Prostate gland (tissue), 2 donors: ENCODE measurements around the gene LMF2.

Source experiments
- CTCF ChIP-seq, 4 experiments: fragments of 200-600 bp in 2 of 4; fragments of 450-650 bp in 2 of 4; sonication (generic) in 2 of 4; IDR thresholded peaks; 1 replicate in 3 of 4; 2 replicates in 1 of 4; pipeline ENCODE4 v1.5.1; 2016 to 2019; ENCODE audit warnings: antibody characterized with exemption in 4 of 4, mild to moderate bottlenecking in 2 of 4, moderate library complexity in 2 of 4
- POLR2A ChIP-seq: fragments of 450-650 bp; IDR thresholded peaks from one replicate; pipeline ENCODE4 v1.6.1; 2016; ENCODE audit warnings: antibody characterized with exemption, mild to moderate bottlenecking
- POLR2AphosphoS5 ChIP-seq: sonication (generic); formaldehyde crosslinking; IDR thresholded peaks from one replicate; pipeline ENCODE4 v1.6.1; 2017; ENCODE audit warnings: antibody characterized with exemption

DNA sequence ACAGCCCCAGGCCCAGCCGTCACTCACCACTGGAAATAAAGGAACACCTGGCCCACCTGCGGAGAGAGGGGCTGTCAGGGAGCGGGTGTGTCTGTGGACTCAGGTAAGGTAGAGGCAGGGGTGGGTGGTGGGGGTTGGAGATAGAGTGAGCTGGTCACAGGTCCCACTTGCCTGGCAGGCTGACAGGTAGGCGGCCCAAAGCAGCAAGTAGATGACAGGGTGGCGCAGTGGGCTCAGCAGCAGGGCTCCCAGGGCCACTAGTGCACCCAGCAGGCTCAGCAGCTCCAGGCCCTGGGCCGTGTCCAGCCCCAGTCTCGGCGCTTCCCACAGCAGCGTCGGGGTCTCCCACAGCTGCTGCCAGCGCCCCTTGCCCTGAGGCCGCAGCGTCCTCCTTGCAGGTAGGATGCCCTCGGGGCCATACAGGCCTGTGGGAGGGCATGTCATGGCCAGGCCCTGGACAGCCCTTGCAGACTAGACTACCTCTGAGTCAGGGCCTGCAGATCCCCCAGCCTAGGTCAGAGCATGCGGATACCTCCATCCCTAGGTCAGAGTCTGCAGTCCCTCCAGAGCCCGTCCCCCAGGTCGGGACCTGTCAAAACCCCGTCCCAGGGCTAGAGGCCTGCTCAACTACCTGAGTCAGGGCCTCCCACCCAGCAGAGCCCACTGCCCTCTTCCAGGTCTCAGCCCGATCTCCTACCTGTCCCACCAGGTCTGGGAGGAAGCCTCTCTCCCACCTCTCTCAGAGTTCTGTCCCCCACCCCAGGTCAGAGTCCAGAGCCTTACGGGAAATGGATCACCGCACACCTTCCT lies 686 bp downstream of the LMF2 start:
- TF ChIP-seq CTCF (IDR thresholded peaks at IDR 0.05) (no peak), POLR2A (no peak), POLR2AphosphoS5 (no peak)
